ENCODE measurements around the gene ADAM29.

DNA sequence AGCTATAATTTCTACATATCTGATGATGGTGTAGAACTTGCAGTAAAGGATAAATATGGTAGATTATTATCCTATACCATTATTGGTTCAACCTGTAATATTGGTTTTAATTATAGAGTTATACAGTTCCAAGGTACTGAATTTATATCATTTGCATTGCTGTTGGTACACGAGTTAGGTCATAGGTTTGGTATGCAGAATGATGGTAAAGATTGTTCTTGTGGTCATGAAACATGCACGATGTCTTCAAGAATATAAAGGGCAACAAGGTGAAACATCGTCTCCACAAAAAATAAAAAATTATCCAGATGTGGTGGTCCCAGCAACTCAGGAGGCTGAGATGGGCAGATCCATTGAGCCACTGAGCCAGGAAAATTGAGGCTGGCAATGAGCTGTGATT is 99.6 kb downstream of the ADAM29 start:
- TF ChIP-seq, protein P1, sequence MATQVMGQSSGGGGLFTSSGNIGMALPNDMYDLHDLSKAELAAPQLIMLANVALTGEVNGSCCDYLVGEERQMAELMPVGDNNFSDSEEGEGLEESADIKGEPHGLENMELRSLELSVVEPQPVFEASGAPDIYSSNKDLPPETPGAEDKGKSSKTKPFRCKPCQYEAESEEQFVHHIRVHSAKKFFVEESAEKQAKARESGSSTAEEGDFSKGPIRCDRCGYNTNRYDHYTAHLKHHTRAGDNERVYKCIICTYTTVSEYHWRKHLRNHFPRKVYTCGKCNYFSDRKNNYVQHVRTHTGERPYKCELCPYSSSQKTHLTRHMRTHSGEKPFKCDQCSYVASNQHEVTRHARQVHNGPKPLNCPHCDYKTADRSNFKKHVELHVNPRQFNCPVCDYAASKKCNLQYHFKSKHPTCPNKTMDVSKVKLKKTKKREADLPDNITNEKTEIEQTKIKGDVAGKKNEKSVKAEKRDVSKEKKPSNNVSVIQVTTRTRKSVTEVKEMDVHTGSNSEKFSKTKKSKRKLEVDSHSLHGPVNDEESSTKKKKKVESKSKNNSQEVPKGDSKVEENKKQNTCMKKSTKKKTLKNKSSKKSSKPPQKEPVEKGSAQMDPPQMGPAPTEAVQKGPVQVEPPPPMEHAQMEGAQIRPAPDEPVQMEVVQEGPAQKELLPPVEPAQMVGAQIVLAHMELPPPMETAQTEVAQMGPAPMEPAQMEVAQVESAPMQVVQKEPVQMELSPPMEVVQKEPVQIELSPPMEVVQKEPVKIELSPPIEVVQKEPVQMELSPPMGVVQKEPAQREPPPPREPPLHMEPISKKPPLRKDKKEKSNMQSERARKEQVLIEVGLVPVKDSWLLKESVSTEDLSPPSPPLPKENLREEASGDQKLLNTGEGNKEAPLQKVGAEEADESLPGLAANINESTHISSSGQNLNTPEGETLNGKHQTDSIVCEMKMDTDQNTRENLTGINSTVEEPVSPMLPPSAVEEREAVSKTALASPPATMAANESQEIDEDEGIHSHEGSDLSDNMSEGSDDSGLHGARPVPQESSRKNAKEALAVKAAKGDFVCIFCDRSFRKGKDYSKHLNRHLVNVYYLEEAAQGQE (IDR thresholded peaks at IDR 0.05; ENCODE audit: insufficient read depth in 1 of 2, low read depth in 2 of 2, low read length in 2 of 2) = no peak
- TF ChIP-seq SIN3A (IDR thresholded peaks at IDR 0.05; ENCODE audit: borderline replicate concordance, insufficient read depth, low read length) (no peak), FOXP2 (optimal IDR thresholded peaks at IDR 0.05; ENCODE audit: borderline replicate concordance, extremely low read depth, extremely low read length, insufficient read depth) (no peak), TAF1 (IDR thresholded peaks at IDR 0.05; ENCODE audit: borderline replicate concordance, insufficient read depth, low read length) (no peak)

Measured in PFSK-1 (cell line).